Neural cell (in vitro differentiated cells): Measurements from ENCODE around the gene ARHGAP27. TPM values are rescaled to one million over a fixed set of nuclear protein-coding genes. Genes with fewer than 3 reads are reported as not detected.
"Not testable (repeated sequence)": the region's sequence is repeated elsewhere in the genome, so short reads cannot be mapped to it uniquely, and the experiment has no call there.

ENCODE experiments used
- H2AFZ ChIP-seq: fragments of 200-600, 300-800 bp; sonication (generic), shearing (Covaris generic); 2 replicates; pipeline ENCODE4 v1.6.0; 2014; ENCODE audit warnings: low read depth, mild to moderate bottlenecking, antibody characterized with exemption, low read length, moderate library complexity
- H3F3A ChIP-seq: fragments of 200-600 bp; shearing (Covaris generic); 2 replicates; pipeline ENCODE4 v1.6.1; 2016; ENCODE audit warnings: mild to moderate bottlenecking, moderate library complexity, mixed read lengths, antibody characterized with exemption, low read length; ENCODE audit not compliant: insufficient read depth, poor library complexity, severe bottlenecking
- H3K27ac ChIP-seq: fragments of 200-600, 300-800 bp; sonication (generic), shearing (Covaris generic); 2 replicates; pipeline ENCODE4 v1.5.1; 2014; ENCODE audit warnings: mild to moderate bottlenecking, low read length, moderate library complexity
- H3K27me3 ChIP-seq: fragments of 300-800, 200-600 bp; sonication (generic), shearing (Covaris generic); 2 replicates; pipeline ENCODE4 v1.6.0; 2014; ENCODE audit warnings: mild to moderate bottlenecking, low read depth, low read length, moderate library complexity; ENCODE audit not compliant: insufficient read depth
- H3K36me3 ChIP-seq: fragments of 300-800, 200-600 bp; sonication (generic), shearing (Covaris generic); 2 replicates; pipeline ENCODE4 v1.5.1; 2014; ENCODE audit warnings: mild to moderate bottlenecking, antibody characterized with exemption, low read length, moderate library complexity; ENCODE audit not compliant: insufficient read depth
- H3K4me2 ChIP-seq: fragments of 300-800, 200-600 bp; sonication (generic), shearing (Covaris generic); 2 replicates; pipeline ENCODE4 v1.6.0; 2014; ENCODE audit warnings: mild to moderate bottlenecking, low read length
- H3K4me3 ChIP-seq: fragments of 300-800, 200-600 bp; sonication (generic), shearing (Covaris generic); 2 replicates; pipeline ENCODE4 v1.5.1; 2014; ENCODE audit warnings: mild to moderate bottlenecking, low read length, moderate library complexity
- H3K79me2 ChIP-seq: fragments of 200-600 bp; shearing (Covaris generic); replicated peaks from 2 replicates; pipeline ENCODE4 v1.6.0; 2014; ENCODE audit warnings: mild to moderate bottlenecking, low read length, moderate library complexity; ENCODE audit not compliant: insufficient read depth
- H3K9ac ChIP-seq: fragments of 300-800, 200-600 bp; sonication (generic), shearing (Covaris generic); 2 replicates; pipeline ENCODE4 v1.6.1; 2016; ENCODE audit warnings: mild to moderate bottlenecking, low read length, mixed read lengths
- H3K9me2 ChIP-seq: fragments of 200-600 bp; shearing (Covaris generic); 2 replicates; pipeline ENCODE4 v1.6.1; 2016; ENCODE audit warnings: mild to moderate bottlenecking, low read length, mixed read lengths; ENCODE audit not compliant: insufficient read depth
- H3K9me3 ChIP-seq: fragments of 200-600, 300-800 bp; sonication (generic), shearing (Covaris generic); 2 replicates; pipeline ENCODE4 v1.6.1; 2016; ENCODE audit warnings: mild to moderate bottlenecking, mixed run types, low read length, moderate library complexity, mixed read lengths
- H4K20me1 ChIP-seq: fragments of 200-600 bp; shearing (Covaris generic); 2 replicates; pipeline ENCODE4 v1.6.1; 2016; ENCODE audit warnings: mild to moderate bottlenecking, mixed run types; ENCODE audit not compliant: insufficient read depth
- EP300 ChIP-seq: fragments of 450-650 bp; conservative IDR thresholded peaks from 2 replicates; pipeline ENCODE4 v1.6.1; 2014; ENCODE audit warnings: antibody characterized with exemption, mild to moderate bottlenecking, moderate library complexity; ENCODE audit not compliant: poor library complexity, severe bottlenecking
- EZH2 ChIP-seq: fragments of 200-600, 300-800 bp; shearing (Covaris generic), sonication (generic); IDR thresholded peaks from 2 replicates; pipeline ENCODE4 v1.6.1; 2014; ENCODE audit warnings: antibody characterized with exemption, low read length, borderline replicate concordance, mild to moderate bottlenecking; ENCODE audit not compliant: insufficient read depth, poor library complexity, severe bottlenecking
- MXI1 ChIP-seq: fragments of 450-650 bp; conservative IDR thresholded peaks from 2 replicates; pipeline ENCODE4 v1.6.1; 2014; ENCODE audit warnings: antibody characterized with exemption, mild to moderate bottlenecking; ENCODE audit not compliant: poor library complexity, severe bottlenecking
- POLR2AphosphoS5 ChIP-seq: IDR thresholded peaks from 2 replicates; pipeline ENCODE4 v1.6.1; 2012
- RAD21 ChIP-seq: fragments of 450-650 bp; conservative IDR thresholded peaks from 2 replicates; pipeline ENCODE4 v1.6.1; 2014; ENCODE audit warnings: antibody characterized with exemption, mild to moderate bottlenecking, moderate library complexity
- SMC3 ChIP-seq: fragments of 450-650 bp; conservative IDR thresholded peaks from 2 replicates; pipeline ENCODE4 v1.6.1; 2014; ENCODE audit warnings: antibody characterized with exemption, mild to moderate bottlenecking, moderate library complexity; ENCODE audit not compliant: poor library complexity
- TAF1 ChIP-seq: IDR thresholded peaks from 2 replicates; pipeline ENCODE4 v1.6.1; 2012; ENCODE audit warnings: low read depth
- polyA plus RNA-seq: library from polyadenylated mRNA; depleted of rRNA; stranded (reverse); fragments of >200 nt; gene quantifications from 2 replicates; pipeline ENCODE4 v1.2.3, GENCODE V29; 2014
- TF ChIP-seq, protein P1 (sequence below): fragments of 450-650 bp; IDR thresholded peaks from 2 replicates; pipeline ENCODE4 v1.5.1; 2014; ENCODE audit warnings: antibody characterized with exemption, mild to moderate bottlenecking, moderate library complexity; ENCODE audit not compliant: poor library complexity, severe bottlenecking
- TF ChIP-seq, protein P2 (sequence below): IDR thresholded peaks from 2 replicates; pipeline ENCODE4 v1.6.1; 2012; ENCODE audit warnings: borderline replicate concordance

The ARHGAP27 gene
- polyA plus RNA-seq, 1 donor from 2014 or later = 7.4 TPM

DNA sequence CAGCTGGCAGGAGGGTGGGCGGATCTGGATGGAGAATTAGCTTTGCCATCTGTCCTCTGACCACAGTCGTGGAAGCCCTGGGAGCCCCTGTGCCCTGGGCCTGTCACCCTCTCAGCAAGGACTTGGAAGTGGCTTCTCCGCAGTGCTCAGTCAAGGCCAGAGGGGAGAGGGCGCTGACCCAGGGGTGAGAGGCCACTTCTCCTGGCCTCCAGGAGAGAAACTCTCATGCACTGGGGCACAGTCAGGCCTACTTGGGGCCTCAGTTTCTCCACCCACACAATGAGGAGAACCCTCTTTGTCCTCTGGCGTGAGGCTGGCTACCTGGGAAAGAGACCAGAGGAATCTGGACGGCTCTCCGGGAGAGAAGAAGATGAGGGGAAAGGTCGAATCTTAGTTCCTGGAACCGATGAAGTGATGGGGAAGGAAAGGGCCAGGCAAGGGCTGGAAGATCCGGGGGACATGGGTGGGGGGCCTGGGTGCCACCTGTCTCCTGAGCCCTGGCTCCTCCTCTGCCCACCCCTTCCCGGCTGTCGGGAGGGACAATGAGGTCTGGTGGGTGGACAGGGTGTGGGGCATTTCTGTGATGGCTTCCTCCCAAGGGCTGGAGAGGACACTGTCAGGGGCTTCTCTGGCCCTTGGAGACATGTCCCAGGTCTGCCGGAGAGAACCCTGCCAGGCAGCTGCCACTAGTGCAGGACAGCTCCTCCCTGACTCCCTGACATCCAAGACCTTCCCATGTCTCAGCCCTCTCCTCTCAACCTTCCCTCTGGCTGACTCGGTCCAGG lies 9.0 kb upstream of the ARHGAP27 start:
- Histone ChIP-seq H3K36me3 (no peaks in the 10 kb centered on the region), H3K9me2 (no peaks in the 10 kb centered on the region), H3K9ac (no peak overlapping the region), H3K79me2 (no peaks in the 10 kb centered on the region), H3K4me2 (no peak overlapping the region), H2AFZ (no peak overlapping the region), H3K4me3 (no peak overlapping the region), H3K27ac (no peak overlapping the region), H4K20me1 (no peaks in the 10 kb centered on the region), H3K9me3 (no peaks in the 10 kb centered on the region), H3K27me3 (no peaks in the 10 kb centered on the region), H3F3A (no peaks in the 10 kb centered on the region)
- TF ChIP-seq, protein P1, sequence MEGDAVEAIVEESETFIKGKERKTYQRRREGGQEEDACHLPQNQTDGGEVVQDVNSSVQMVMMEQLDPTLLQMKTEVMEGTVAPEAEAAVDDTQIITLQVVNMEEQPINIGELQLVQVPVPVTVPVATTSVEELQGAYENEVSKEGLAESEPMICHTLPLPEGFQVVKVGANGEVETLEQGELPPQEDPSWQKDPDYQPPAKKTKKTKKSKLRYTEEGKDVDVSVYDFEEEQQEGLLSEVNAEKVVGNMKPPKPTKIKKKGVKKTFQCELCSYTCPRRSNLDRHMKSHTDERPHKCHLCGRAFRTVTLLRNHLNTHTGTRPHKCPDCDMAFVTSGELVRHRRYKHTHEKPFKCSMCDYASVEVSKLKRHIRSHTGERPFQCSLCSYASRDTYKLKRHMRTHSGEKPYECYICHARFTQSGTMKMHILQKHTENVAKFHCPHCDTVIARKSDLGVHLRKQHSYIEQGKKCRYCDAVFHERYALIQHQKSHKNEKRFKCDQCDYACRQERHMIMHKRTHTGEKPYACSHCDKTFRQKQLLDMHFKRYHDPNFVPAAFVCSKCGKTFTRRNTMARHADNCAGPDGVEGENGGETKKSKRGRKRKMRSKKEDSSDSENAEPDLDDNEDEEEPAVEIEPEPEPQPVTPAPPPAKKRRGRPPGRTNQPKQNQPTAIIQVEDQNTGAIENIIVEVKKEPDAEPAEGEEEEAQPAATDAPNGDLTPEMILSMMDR = no peak
- TF ChIP-seq RAD21 (no peak), MXI1 (no peak), EP300 (no peak), SMC3 (no peak), TAF1 (no peak), EZH2 (no peak), POLR2AphosphoS5 (no peak)
- TF ChIP-seq, protein P2, sequence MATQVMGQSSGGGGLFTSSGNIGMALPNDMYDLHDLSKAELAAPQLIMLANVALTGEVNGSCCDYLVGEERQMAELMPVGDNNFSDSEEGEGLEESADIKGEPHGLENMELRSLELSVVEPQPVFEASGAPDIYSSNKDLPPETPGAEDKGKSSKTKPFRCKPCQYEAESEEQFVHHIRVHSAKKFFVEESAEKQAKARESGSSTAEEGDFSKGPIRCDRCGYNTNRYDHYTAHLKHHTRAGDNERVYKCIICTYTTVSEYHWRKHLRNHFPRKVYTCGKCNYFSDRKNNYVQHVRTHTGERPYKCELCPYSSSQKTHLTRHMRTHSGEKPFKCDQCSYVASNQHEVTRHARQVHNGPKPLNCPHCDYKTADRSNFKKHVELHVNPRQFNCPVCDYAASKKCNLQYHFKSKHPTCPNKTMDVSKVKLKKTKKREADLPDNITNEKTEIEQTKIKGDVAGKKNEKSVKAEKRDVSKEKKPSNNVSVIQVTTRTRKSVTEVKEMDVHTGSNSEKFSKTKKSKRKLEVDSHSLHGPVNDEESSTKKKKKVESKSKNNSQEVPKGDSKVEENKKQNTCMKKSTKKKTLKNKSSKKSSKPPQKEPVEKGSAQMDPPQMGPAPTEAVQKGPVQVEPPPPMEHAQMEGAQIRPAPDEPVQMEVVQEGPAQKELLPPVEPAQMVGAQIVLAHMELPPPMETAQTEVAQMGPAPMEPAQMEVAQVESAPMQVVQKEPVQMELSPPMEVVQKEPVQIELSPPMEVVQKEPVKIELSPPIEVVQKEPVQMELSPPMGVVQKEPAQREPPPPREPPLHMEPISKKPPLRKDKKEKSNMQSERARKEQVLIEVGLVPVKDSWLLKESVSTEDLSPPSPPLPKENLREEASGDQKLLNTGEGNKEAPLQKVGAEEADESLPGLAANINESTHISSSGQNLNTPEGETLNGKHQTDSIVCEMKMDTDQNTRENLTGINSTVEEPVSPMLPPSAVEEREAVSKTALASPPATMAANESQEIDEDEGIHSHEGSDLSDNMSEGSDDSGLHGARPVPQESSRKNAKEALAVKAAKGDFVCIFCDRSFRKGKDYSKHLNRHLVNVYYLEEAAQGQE = no peak

DNA sequence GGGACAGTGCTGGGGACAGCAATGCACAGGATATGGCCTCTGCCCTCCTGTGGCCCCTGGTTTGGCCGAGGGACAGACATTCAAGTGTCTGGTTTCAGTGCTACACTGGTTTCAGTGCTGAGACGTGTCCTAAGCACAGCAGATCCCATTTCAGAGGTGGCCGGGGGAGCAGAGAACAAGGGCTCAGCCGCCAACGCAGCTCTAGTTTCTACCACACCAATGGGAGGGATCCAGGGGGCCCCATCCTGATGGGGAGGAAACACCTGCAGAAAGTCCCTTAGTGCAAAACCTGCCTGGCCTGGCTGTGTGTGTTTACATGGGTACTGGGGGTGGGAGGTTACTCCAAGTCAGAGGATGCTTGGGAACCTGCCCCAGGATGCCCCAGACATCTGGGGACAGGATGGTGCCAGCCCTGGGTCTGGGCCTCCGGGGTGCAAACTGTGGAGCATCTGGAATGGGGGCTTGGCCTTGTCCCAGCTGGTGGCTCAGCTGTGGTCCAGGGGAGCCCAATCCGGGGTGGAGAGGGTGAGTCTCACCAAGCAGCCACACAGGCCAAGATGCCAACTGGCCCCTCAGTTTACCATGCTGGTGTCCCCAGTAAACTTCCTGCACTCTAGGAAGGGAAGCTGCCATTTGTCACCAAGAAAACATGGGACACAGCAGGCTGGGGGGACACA lies 8.3 kb upstream of the ARHGAP27 start:
- H4K20me1 ChIP-seq, H3K9me3 ChIP-seq, H3K36me3 ChIP-seq, H3K27me3 ChIP-seq, H3K9me2 ChIP-seq, H3K9ac ChIP-seq, H3K27ac ChIP-seq, H3K4me2 ChIP-seq, H3K79me2 ChIP-seq, H3K4me3 ChIP-seq, H2AFZ ChIP-seq, H3F3A ChIP-seq: not testable (repeated sequence)
